SU-DHL-6 (cell line): ENCODE results near the gene DNER.
"Not testable (repeated sequence)": the region's sequence is repeated elsewhere in the genome, so short reads cannot be mapped to it uniquely, and the experiment has no call there.

ENCODE experiments used
- H2AFZ ChIP-seq: fragments of 200-600 bp; sonication (generic); 2 replicates; pipeline ENCODE4 v1.6.1; 2014; ENCODE audit warnings: low read depth, mild to moderate bottlenecking, moderate library complexity, mixed read lengths, antibody characterized with exemption, low read length; ENCODE audit not compliant: severe bottlenecking
- H3F3A ChIP-seq: fragments of 200-600 bp; shearing (Covaris generic); 2 replicates; pipeline ENCODE4 v1.6.0; 2016; ENCODE audit warnings: antibody characterized with exemption, mild to moderate bottlenecking; ENCODE audit not compliant: insufficient read depth
- H3K27ac ChIP-seq: fragments of 200-600 bp; sonication (generic); 2 replicates; pipeline ENCODE4 v1.5.1; 2016; ENCODE audit warnings: low read depth, mild to moderate bottlenecking, low read length, moderate library complexity, mixed read lengths
- H3K27me3 ChIP-seq: fragments of 200-600 bp; sonication (generic), shearing (Covaris generic); 2 replicates; pipeline ENCODE4 v1.6.0; 2014; ENCODE audit warnings: mild to moderate bottlenecking, low read length
- H3K36me3 ChIP-seq: fragments of 200-600 bp; sonication (generic); 2 replicates; pipeline ENCODE4 v1.6.1; 2014; ENCODE audit warnings: mild to moderate bottlenecking, low read length, mixed read lengths
- H3K4me2 ChIP-seq: fragments of 300-600, 200-600 bp; shearing (Covaris generic), sonication (generic); 2 replicates; pipeline ENCODE4 v1.6.0; 2014; ENCODE audit warnings: low read length, low read depth, mild to moderate bottlenecking; ENCODE audit not compliant: poor library complexity, severe bottlenecking
- H3K4me3 ChIP-seq: fragments of 200-600 bp; sonication (generic); 2 replicates; pipeline ENCODE4 v1.5.1; 2014; ENCODE audit warnings: antibody characterized with exemption, low read length, mild to moderate bottlenecking, mixed read lengths; ENCODE audit not compliant: insufficient read depth, poor library complexity, severe bottlenecking
- H3K79me2 ChIP-seq: fragments of 200-600 bp; sonication (generic); 2 replicates; pipeline ENCODE4 v1.6.1; 2014; ENCODE audit warnings: mild to moderate bottlenecking, low read length, moderate library complexity; ENCODE audit not compliant: insufficient read depth
- H3K9ac ChIP-seq: fragments of 200-600 bp; sonication (generic); 2 replicates; pipeline ENCODE4 v1.7.0; 2014; ENCODE audit warnings: mild to moderate bottlenecking, low read length
- H3K9me2 ChIP-seq: fragments of 200-600 bp; sonication (generic); replicated peaks from 2 replicates; pipeline ENCODE4 v1.6.1; 2014; ENCODE audit warnings: low read length; ENCODE audit not compliant: insufficient read depth
- H3K9me3 ChIP-seq: fragments of 200-600 bp; sonication (generic); 2 replicates; pipeline ENCODE4 v1.6.1; 2014; ENCODE audit warnings: low read length, mixed read lengths; ENCODE audit not compliant: insufficient read depth
- H4K20me1 ChIP-seq: fragments of 200-600 bp; sonication (generic); 2 replicates; pipeline ENCODE4 v1.6.1; 2014; ENCODE audit warnings: low read depth, mild to moderate bottlenecking, antibody characterized with exemption, low read length, moderate library complexity, mixed read lengths
- EZH2phosphoT487 ChIP-seq: fragments of 200-600 bp; sonication (generic), shearing (Covaris generic); conservative IDR thresholded peaks from 2 replicates; pipeline ENCODE4 v1.6.1; 2018; ENCODE audit warnings: mild to moderate bottlenecking, antibody characterized with exemption, low read length, moderate library complexity, mixed read lengths
- TF ChIP-seq, protein P1 (sequence below): fragments of 200-600 bp; sonication (generic); IDR thresholded peaks from one replicate; pipeline ENCODE4 v1.5.1; 2017; ENCODE audit warnings: antibody characterized with exemption, mild to moderate bottlenecking, low read length, moderate library complexity; ENCODE audit not compliant: insufficient read depth, poor library complexity, severe bottlenecking

Gene DNER

DNA sequence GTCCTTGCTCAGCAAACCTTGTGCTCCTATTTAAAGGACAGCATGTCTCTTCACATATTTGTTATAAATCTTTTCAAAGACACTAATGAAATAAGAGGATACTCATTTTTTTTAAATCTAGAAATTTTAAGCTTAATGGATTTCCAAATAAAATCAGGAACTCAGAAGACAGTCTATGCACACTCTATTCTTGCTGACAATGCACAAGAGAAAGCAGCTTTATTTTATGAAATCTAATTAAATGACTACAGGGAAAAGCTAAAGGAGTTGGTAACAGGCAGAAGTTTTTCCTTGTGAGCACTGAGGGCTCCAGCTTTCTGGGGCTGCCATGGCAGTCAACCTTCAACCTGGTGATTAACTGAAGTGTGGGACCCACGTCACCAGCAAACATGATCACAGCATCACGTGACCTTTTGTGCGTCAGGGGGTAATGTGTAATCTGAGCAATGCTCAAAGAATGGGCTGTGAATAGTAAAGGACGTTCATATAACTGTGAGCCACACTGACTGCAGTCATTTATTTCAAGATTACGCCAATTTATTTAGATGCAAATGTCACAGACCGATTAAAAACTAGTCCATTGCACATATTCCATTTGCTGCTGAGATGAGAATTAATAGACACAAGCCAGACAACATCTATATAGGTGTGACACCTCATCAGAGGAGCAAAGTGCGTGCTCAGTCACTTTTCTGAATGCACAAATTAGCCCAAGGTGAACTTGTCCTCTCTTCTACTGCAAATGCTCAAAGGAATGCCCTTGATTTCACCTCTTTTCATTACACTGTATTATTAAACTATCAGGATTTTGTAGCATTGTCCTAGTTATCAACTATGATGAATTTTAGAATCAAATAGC is 11.6 kb upstream of the DNER start:
- H3K9ac ChIP-seq = no peak overlapping the region
- H3K27me3 ChIP-seq = no peaks in the 10 kb centered on the region
- H3K36me3 ChIP-seq = no peaks in the 10 kb centered on the region
- H3F3A ChIP-seq = no peaks in the 10 kb centered on the region
- no peak overlapping the region for H3K27ac ChIP-seq
- H4K20me1 ChIP-seq = no peaks in the 10 kb centered on the region
- H3K4me3 ChIP-seq = no peak overlapping the region
- no peak for TF ChIP-seq EZH2phosphoT487
- TF ChIP-seq, protein P1, sequence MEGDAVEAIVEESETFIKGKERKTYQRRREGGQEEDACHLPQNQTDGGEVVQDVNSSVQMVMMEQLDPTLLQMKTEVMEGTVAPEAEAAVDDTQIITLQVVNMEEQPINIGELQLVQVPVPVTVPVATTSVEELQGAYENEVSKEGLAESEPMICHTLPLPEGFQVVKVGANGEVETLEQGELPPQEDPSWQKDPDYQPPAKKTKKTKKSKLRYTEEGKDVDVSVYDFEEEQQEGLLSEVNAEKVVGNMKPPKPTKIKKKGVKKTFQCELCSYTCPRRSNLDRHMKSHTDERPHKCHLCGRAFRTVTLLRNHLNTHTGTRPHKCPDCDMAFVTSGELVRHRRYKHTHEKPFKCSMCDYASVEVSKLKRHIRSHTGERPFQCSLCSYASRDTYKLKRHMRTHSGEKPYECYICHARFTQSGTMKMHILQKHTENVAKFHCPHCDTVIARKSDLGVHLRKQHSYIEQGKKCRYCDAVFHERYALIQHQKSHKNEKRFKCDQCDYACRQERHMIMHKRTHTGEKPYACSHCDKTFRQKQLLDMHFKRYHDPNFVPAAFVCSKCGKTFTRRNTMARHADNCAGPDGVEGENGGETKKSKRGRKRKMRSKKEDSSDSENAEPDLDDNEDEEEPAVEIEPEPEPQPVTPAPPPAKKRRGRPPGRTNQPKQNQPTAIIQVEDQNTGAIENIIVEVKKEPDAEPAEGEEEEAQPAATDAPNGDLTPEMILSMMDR = no peak
- no peaks in the 10 kb centered on the region for H3K9me3 ChIP-seq
- H3K4me2 ChIP-seq = no peak overlapping the region
- H3K79me2 ChIP-seq = no peaks in the 10 kb centered on the region
- no peaks in the 10 kb centered on the region for H3K9me2 ChIP-seq
- H2AFZ ChIP-seq = no peak overlapping the region

DNA sequence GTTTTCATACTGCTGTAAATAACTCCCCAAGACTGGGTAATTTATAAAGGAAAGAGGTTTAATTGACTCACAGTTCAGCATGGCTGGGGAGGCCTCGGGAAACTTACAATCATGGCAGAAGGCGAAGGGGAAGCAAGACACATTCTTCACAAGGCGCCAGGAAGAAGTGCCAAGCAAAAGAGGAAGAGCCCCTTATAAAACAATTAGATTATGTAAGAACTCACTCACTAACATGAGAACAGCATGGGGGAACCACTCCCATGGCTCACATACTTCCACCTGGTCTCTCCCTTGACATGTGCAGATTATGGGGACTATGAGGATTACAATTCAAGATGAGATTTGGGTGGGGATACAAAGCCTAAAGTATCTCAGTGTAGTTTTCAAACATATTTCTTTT is 8.8 kb upstream of the DNER start:
- not testable (repeated sequence) for H3K36me3 ChIP-seq, H3K9ac ChIP-seq, H3K4me2 ChIP-seq, H3K27me3 ChIP-seq, H3K9me3 ChIP-seq, H3F3A ChIP-seq, H3K9me2 ChIP-seq, H3K4me3 ChIP-seq, H3K79me2 ChIP-seq, H3K27ac ChIP-seq, H2AFZ ChIP-seq, H4K20me1 ChIP-seq

DNA sequence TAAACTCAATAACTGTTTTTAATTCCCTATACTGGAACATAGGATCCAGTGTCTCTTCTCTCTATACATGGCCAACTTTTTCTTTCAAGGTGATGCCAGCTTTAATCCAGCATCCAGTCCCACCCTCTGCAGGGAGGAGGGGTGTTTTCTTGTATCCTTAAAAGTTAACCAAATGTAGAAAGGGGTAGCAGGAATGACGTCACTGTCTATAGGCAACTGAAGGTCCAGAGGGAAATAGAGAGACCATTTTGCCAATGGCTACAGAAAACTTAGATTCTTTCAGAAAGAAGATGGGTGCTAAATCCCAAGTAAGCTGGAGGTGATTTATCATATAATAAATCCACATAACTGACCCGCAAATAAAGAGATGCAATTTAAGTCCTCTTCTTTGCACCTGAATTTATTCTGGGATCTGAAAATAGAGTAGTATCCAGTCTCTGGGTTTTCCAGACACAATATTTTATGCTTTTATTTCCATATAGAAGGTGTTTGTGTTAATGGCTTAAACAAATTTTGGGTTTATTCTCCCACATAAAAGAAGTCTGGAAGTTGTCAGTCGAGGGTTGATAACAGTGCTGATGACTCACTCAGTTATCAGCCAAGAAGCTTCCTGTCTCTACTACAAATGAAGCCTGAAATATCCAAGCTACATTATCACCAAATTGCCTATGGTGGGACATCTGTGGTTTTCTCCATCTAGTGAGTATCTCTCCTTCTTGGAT is 5.7 kb upstream of the DNER start:
- Histone ChIP-seq H3K9ac (no peak overlapping the region), H3K27me3 (no peaks in the 10 kb centered on the region), H3K4me3 (no peak overlapping the region), H3K27ac (no peak overlapping the region), H3K9me3 (no peaks in the 10 kb centered on the region), H2AFZ (no peak overlapping the region), H3F3A (no peaks in the 10 kb centered on the region), H3K4me2 (no peak overlapping the region), H3K79me2 (no peaks in the 10 kb centered on the region), H3K9me2 (no peaks in the 10 kb centered on the region), H4K20me1 (no peaks in the 10 kb centered on the region), H3K36me3 (no peaks in the 10 kb centered on the region)
- no peak for TF ChIP-seq EZH2phosphoT487
- TF ChIP-seq, protein P1 = no peak

DNA sequence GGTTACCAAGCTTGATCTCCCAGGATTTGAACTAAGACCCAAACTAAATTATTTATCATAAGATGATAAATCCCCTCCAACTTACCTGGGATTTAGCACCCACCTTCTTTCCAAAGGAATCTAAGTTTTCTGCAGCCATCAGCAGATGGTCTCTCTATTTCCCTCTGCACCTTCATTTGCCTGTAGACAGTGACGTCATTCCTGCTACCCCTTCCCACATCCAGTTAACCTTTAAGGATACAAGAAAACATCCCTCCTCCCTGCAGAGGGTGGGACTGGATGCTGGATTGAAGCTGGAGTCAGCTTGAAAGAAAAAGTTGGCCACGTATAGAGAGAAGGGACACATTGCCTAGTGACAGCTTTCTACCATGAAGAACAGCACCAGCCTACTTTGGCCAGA is 3.7 kb upstream of the DNER start:
- H3K9me3 ChIP-seq = no peaks in the 10 kb centered on the region
- no peak overlapping the region for H3K4me3 ChIP-seq
- H3K4me2 ChIP-seq = no peak overlapping the region
- H3K9me2 ChIP-seq = no peaks in the 10 kb centered on the region
- no peak overlapping the region for H2AFZ ChIP-seq
- no peak overlapping the region for H3K27ac ChIP-seq
- no peak for TF ChIP-seq EZH2phosphoT487
- TF ChIP-seq, protein P1 = no peak
- H4K20me1 ChIP-seq = no peaks in the 10 kb centered on the region
- no peaks in the 10 kb centered on the region for H3K27me3 ChIP-seq
- no peaks in the 10 kb centered on the region for H3F3A ChIP-seq
- H3K36me3 ChIP-seq = no peaks in the 10 kb centered on the region
- no peak overlapping the region for H3K9ac ChIP-seq
- H3K79me2 ChIP-seq = no peaks in the 10 kb centered on the region
